ACHN (cell line): ENCODE measurements around the gene SLC35E4.

ENCODE experiments used
- DNase-seq: peaks from one replicate; pipeline ENCODE4 v3.0.0-alpha.2; 2015
- in situ Hi-C: cut with HindIII; loops from 2 replicates; pipeline ENCODE4 v1.10.0; 2017; ENCODE audit warnings: low sequenced_read_pairs, low pct_ligation_motif_present, low pct_unique_long_range_greater_than_20kb

Gene SLC35E4

DNA sequence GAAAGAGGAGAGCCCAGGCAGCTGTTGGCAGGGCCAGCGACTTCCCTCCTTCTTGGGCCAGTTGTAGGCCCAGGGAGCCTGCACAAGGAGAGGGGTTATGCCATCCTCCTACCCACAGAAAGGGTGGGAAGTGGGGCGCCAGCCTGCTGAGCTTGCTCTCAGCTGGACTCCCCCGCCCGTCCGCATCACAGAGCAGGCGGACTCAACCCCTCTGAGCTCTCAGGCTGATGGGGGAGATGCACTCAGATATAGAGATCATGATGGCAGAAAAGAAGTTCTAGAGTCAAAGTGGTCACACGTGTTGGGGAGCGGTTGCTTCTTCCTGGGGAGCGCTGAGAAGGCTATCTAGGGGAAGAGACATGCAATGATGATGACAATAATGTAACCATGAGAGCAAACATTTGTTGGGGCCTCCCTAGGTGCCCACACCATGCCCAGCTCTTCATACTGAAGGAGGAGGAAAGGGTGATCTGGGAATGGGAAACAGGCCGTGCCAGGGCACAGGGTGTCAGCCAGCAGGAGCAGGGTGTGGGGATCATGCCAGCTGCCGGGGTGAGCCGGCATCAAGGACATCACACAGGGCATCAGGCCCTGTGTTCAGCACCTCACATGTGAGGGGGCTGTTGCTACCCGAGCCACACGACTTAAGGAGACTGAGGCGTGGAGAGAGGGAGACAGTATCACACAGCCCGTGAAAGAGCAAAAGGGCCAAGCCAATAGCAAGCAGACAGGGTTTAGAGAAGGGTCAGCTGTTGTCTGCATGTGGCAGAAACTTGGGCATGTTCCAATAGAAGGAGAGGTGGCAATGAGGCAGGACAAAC lies 7.7 kb downstream of the SLC35E4 start:
- in situ Hi-C loops: no loop called here

DNA sequence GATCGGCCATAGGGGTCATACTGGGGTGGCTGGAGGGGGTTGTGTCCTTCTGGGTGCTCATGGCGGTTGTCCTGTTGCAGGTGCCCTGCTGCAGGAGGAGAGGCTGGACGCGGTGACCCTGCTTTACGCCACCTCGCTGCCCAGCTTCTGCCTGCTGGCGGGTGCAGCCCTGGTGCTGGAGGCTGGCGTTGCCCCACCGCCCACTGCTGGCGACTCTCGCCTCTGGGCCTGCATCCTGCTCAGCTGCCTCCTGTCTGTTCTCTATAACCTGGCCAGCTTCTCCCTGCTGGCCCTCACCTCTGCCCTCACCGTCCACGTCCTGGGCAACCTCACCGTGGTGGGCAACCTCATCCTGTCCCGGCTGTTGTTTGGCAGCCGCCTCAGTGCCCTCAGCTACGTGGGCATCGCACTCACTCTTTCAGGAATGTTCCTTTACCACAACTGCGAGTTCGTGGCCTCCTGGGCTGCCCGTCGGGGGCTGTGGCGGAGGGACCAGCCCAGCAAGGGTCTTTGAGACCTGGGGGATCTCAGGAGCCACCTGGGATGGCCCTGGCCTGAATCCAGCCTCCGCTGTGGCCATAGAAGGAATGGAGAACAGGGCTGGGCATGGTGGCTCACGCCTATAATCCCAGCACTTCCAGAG lies 11.1 kb downstream of the SLC35E4 start:
- no peak for DNase-seq
- in situ Hi-C loops: no loop called here

More for the DNA sequence above, 7.7 kb downstream of the SLC35E4 start:
- DNase-seq: no peak

DNA sequence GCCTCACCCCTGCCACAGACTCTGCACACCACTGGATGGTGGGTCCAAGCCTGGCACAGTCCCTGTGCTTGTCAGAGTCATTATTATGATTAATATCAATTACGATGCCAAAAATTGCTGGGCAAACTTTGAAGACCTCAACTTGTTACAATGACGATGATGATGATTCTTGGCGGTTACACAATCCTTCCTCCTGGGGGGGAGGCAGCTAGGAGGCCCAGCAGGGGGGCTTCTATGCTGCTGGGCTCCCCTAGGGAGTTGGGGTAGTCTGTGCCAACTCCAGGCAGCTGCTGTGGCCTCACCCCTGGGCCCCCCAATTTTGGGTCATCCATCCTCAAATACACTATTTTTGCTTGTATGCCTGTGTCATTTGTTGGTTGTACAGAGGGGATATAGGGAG lies 12.0 kb downstream of the SLC35E4 start:
- no peak for DNase-seq
- in situ Hi-C loops: no loop called here

DNA sequence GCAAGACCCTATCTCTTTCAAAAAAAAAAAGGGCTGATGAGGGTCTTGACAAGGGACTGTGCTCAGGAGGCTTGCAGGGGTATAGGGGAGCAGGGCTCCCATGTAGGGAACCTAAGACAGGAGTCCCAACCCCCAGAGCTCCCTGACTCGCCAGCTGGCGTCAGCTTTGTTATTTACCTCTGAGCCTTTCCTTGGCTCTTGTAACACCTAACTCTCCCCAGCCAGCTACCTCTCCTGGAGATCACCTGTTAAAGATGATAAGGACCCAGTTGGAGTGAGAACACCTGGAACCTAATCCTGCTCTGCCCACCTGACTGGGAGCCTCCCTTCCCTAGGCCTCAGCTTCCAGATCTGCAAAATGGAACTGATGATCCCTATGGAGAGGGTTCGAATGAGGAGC lies 13.2 kb downstream of the SLC35E4 start:
- no peak for DNase-seq
- in situ Hi-C loops: no loop called here

DNA sequence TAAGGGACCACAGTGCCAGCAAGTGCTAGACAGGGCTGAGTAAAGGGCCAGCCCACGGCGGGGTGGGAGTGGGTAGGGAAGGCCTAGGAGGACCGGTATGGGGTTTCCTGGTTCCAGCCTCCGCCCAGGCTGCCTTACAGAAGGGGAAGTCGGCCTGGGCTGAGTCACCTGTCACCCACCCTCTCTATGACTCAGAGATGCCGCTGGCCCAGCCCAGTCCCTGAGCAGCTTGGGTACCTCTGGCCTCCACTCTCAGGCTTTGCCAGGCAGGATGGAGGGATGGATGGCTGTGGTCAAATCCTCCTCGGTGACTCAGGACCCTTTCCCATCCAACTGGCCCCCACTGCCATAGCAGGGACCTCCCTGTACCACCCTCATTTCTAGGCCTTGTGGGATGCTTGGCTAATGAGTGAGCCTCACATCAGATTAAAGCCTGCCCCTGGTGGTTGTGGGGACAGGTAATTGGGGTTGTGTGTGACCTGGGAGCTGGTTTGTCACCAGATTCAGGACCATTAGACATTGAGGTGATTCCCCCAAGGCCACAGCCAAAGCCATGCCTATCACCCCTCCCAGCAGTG lies 13.9 kb downstream of the SLC35E4 start:
- peak; percentile 80 for DNase-seq
- in situ Hi-C loops: no loop called here

DNA sequence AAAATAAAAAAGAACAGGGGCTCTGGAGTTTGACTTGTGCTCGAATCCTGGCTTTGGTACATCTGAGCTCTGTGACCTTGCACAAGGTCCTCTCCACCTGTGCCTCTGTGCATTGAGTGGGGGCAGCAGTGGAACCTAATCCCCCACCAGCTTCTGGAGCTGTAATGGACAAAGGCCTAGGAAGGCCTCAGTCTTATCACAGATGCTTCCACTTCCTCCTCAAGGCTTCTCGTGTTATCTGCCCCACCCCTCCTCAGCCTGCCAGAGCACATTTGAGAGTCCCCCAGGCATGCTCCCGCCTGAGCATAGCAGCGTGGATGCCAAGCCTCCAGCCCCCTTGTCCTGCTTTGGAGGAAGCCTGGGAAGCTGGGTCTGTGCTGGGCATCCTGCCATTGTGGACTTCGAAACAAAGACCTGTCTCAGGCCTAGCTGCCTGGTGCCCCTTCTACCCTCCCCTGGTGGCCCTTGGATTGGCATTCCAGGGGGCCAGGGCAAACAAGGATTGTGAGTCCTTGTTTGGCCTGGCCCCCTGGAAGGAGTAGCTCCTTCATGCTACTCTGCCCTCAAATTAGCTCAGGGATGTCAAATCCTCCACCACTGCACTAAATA lies 15.0 kb downstream of the SLC35E4 start:
- DNase-seq: no peak
- in situ Hi-C loops: no loop called here

DNA sequence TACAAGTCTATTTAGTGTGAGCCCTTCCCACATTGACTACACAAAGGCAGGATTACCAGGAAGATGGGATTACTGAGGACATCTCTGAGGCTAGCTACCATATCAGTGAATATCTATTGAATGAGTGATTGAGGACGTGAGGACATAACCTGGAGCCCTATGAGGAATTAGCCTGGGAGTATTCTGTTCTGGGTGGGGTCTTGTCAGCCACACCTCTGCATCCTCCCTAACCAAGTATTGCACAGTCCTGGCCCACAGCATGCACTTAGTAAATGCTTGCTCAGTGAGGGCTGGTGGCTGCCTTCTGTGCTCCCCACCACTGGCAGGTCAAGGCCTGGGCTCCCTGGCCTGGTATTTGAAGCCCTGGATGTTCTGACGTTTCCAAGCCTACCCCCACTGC lies 17.3 kb downstream of the SLC35E4 start:
- in situ Hi-C loops: no loop called here
- DNase-seq: no peak

DNA sequence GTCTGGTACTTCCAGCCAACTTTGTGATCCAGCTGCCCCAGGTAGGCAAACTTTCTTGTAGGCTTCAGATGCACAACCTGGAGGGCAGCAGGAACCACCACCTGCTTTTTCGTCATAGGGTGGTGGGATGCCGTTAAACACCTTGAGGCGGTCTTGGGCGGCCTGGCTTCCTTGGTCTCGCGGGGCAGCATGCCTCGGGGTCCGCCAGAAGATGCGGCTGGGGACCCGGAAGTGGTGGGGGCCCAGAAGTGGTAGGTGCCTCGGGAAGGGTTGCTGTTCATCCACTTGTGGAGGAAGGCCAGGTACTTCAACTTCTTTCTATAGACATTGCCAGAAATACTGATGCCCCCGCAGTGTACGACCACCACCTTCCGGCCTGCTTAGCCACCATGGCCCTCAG lies 18.8 kb downstream of the SLC35E4 start:
- no peak for DNase-seq
- in situ Hi-C loops: no loop called here

DNA sequence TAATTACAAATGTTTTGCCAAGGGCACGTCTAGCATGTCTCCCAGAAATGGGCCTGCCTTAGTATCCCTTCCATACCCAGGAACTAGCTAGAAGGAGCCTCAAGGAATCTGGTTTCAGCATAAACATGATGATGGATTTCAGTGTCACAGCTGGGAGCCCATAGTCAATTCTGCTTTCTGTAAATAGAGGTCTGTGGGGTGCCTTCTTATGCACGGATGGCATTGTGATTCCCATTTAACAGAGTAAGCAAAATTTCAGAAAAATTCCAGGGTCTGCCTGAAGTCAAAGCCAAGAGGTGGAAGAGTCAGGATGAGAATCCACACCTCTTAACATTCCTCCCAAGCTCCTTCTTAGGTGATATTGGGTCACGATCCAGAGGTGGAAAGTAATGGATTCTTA lies 20.0 kb downstream of the SLC35E4 start:
- in situ Hi-C loops: no loop called here
- DNase-seq: no peak

DNA sequence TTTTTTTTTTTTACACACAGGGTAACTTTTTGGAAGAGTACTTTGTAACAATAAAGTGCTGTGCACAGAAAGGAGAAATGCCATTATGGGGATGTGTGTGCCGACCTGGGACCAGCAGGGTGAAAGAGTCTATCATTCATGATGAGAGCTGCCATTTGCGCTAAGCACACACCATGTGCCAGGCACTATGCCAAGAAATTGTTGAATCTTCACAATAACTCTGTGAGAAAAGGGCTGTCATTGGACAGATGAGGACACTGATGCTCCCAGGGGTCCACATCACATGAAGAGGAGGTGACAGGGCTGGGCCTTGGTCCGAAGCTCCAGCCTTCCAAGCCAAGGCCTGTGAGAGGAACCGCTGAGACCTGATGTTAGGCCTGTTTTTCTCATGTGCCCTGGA lies 26.5 kb downstream of the SLC35E4 start:
- no peak for DNase-seq
- in situ Hi-C loops: no loop called here

DNA sequence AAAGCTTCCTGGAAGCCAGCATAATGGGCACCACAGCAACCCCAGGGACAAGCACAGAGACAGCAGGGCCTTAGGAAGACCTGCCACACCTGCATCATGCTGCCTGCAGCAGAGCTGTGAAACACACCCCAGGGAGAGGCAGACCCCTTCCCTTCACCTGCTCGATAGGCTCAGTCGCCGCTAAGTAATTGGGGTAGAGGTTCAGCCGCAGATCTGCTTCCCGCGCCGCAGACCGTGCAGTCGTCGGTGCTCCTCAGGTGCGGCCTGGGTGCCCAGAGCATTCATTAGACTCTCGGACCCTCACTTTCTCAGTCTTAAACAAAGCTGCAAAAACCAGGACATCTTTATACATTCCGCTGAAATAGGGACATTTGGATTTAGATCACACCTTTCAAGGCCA lies 29.2 kb downstream of the SLC35E4 start:
- DNase-seq: no peak
- in situ Hi-C loops: no loop called here

DNA sequence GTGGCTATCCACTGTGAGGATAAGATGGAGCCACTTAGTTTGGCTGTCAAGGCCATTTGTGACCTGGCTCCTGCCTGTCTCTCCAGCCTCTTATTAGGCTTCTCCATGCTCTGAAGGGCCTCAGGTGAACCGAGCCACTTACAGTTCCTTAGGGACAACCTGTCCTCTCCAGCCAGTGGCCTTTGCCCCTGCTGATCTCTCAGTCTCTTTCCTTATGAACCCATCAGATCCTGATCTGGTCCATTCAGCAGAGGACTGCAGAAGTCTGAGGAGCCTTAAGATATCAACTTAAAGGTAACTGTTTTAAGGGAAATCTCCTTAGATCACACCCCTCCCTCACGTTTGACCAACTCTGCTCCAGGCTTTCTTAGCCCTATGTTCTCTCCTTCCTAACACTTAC lies 29.7 kb downstream of the SLC35E4 start:
- in situ Hi-C loops: no loop called here
- no peak for DNase-seq

DNA sequence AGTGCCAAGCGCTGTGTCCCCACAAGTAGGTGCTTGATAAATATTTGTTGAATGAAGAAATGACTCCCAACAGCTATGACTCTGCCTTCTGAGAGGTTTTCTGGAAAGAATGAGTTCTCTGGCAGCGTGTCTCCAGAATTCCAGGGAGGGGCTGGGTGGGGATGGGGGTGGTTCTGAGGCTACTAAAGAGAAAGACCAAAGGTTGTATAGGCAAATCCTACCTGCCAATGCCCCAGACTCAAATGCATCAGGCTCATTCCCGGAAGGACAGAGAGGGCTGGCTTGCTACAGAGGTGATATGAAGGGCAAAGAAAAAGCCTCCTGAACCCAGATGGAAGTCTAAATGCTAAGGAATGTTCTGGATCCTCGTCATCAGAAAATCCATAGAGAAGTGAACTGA lies 30.2 kb downstream of the SLC35E4 start:
- no peak for DNase-seq

DNA sequence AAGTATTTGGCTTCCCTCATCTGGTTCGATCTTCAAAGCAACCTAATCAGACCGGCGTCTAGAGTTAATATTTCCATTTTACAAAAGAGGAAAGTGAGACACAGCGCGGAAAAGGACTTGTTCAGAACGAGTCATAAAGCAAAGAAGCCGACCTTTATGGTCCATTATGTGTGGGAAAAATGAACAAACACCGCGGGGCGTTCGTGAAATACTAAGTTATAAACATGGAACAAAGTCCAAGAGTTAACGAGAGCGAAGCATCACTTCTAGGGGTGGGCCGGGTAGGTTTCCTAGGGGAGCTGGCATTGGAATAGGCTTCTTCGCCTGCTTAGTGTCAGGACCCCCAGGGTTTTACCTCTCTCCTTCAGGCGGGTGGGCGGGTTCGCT lies 31.5 kb downstream of the SLC35E4 start:
- in situ Hi-C loops: no loop called here
- DNase-seq: no peak

More for the DNA sequence above, 30.2 kb downstream of the SLC35E4 start:
- in situ Hi-C loops: no loop called here

DNA sequence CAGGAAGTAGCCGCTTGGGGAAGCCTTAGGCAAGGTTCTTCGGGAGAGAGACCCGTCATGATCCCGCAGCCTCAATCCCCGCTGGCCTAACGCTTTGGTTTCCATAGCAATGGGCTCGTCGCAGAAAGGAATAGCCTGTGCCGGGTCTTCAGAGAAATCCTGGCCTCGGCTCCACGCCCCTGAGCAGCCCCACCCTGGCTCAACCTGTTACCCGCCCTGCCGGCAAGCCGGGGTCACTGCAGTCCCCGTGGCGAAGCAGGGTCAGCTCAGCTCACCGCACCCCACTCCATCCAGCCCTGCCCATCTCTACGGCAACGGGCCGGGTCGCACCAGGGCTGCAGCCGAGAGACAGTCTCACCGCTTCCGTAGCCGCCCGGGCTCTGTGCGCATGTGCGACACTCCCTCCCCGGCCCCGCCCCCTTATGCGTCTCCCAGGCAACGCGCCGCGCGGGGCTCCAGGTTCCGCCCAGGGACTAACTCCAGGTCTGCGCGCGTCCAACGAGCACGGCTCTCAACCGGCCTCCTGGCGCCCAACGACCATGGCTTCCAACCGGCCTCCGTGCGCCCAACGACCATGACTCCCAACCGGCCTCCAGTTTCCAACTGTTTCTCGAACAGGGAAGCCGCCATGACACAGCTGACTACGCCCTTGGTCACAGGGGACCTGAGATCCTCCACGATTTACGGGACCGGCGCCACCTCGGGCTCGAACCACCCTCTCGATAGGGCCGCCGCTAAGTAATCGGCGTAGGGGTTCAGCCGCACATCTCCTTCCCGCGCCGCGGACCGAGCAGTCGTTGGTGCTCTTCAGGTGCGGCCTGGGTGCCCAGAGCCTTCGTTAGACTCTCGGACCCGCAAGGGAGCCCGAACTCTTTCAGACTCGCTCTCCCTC lies 32.2 kb downstream of the SLC35E4 start, which contains the start of gene DUSP18:
TSS of gene DUSP18 (minus strand) at position 382 of the 892 bp plus-strand sequence. CDS start 3,872 bp downstream, outside the sequence.
- DNase-seq: peak; percentile 87
- in situ Hi-C loops: no loop called here

DNA sequence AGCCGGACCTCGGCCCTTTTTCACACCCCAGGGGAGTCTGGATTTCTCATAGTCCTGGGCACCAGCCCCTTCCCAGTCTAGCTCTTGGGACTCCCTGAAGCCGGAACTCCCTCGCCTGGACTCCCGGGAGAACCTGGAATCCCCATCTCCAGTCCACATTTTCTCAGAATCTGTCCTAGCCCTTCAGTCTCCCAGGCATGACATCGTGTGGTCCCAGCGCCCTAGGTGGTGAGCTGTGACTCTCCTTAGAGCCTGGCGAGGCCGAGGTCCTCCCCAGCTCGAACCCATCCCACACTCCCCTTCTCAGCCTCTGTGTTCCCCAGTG lies 32.8 kb downstream of the SLC35E4 start:
- DNase-seq: no peak
- in situ Hi-C loops: no loop called here

DNA sequence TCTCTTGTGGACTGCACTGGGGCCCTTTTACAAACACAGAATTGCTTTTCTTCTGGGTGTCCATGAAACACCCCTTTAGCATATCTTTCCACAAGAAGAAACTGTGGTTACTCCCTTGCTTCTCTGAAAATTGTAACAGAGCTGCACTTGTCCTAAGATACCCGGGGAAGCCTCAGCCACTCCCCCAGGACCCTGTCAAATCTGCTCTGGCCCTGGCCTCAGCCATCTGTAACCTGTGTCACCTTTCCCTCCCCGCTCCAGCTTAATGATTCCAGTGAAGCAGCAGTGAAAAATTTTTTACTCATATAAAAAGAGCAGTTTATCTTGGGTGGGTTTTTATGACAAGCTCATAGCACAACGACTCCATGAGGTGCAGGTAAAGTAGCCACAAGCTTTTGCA lies 35.5 kb downstream of the SLC35E4 start:
- no peak for DNase-seq
- in situ Hi-C loops: no loop called here

DNA sequence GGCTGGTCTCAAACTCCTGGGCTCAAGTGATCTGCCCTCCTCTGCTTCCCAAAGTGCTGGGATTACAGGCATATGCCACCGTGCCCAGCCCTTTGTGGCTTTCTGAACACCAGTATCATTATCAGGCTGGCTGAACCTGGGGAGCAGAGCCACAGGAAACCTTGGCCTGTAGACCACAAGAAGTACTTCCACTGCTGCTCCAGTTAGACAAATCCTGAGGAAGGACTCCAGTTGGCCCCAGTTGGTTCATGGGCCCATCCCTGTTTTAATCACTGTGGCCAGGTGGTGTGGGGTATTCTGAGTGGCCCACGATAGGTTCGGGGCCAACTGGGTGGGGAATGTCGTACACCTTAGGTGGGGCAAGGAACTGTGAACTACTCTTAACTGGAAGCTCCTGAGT lies 37.6 kb downstream of the SLC35E4 start:
- DNase-seq: no peak
- in situ Hi-C loops: no loop called here

DNA sequence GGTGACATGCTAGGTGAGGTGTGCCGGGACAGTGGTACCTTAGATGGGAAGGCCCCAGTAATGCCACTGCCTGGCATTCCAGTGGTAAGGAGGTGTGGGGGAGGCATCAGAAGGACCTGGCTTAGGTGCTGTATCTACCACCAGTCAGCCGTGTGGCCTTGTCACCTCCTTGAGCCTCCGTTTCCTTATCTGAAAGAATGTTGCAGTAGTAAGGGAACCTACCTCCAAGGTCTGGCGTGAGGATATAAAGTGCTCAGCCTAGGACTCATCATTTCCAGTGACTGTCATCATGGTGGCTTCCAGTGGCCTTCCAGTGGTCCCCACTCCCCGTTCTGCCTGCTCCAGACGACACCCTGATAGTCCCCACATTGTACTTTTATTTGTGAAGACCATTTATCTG lies 38.9 kb downstream of the SLC35E4 start:
- no peak for DNase-seq
- in situ Hi-C loops: no loop called here
